GM23248 (cell line): ENCODE data around the gene ENOSF1. TPM values are rescaled to one million over a fixed set of nuclear protein-coding genes. Genes with fewer than 3 reads are reported as not detected.

Experiments used
- DNase-seq: peaks from one replicate; pipeline ENCODE4 v3.0.0-alpha.2; 2015
- H2AFZ ChIP-seq: fragments of 200-600 bp; sonication (generic); 2 replicates; pipeline ENCODE4 v1.6.1; 2016; ENCODE audit warnings: antibody characterized with exemption
- H3F3A ChIP-seq: fragments of 200-600 bp; sonication (generic); 2 replicates; pipeline ENCODE4 v1.6.1; 2016; ENCODE audit warnings: mild to moderate bottlenecking, antibody characterized with exemption, mixed run types; ENCODE audit not compliant: insufficient read depth
- H3K27ac ChIP-seq: fragments of 200-600 bp; sonication (generic); 2 replicates; pipeline ENCODE4 v1.5.1; 2016; ENCODE audit warnings: mild to moderate bottlenecking
- H3K27me3 ChIP-seq: fragments of 200-600 bp; sonication (generic); replicated peaks from 2 replicates; pipeline ENCODE4 v1.6.1; 2016; ENCODE audit warnings: mild to moderate bottlenecking; ENCODE audit not compliant: insufficient read depth
- H3K36me3 ChIP-seq: fragments of 200-600 bp; sonication (generic); 2 replicates; pipeline ENCODE4 v1.6.1; 2016; ENCODE audit warnings: low read depth, mild to moderate bottlenecking
- H3K4me1 ChIP-seq: fragments of 200-600 bp; sonication (generic); 2 replicates; pipeline ENCODE4 v1.6.1; 2016; ENCODE audit warnings: mild to moderate bottlenecking; ENCODE audit not compliant: insufficient read depth
- H3K4me2 ChIP-seq: fragments of 200-600 bp; sonication (generic); one replicate; pipeline ENCODE4 v1.6.1; 2016; ENCODE audit warnings: mild to moderate bottlenecking; ENCODE audit not compliant: unreplicated experiment
- H3K4me3 ChIP-seq: fragments of 200-600 bp; sonication (generic); 2 replicates; pipeline ENCODE4 v1.5.1; 2016; ENCODE audit warnings: mild to moderate bottlenecking
- H3K79me2 ChIP-seq: fragments of 200-600 bp; sonication (generic); 2 replicates; pipeline ENCODE4 v1.6.1; 2016; ENCODE audit warnings: mild to moderate bottlenecking; ENCODE audit not compliant: insufficient read depth
- H3K9ac ChIP-seq: fragments of 200-600 bp; sonication (generic); 2 replicates; pipeline ENCODE4 v1.6.1; 2016; ENCODE audit warnings: mild to moderate bottlenecking
- H3K9me2 ChIP-seq: fragments of 200-600 bp; sonication (generic); 2 replicates; pipeline ENCODE4 v1.6.1; 2016; ENCODE audit warnings: mixed run types, mild to moderate bottlenecking, moderate library complexity; ENCODE audit not compliant: insufficient read depth
- H3K9me3 ChIP-seq: fragments of 200-600 bp; sonication (generic); one replicate; pipeline ENCODE4 v1.6.1; 2017; ENCODE audit warnings: low read depth
- H4K20me1 ChIP-seq: fragments of 200-600 bp; sonication (generic); 2 replicates; pipeline ENCODE4 v1.6.0; 2016; ENCODE audit not compliant: insufficient read depth
- EZH2 ChIP-seq: fragments of 200-600 bp; sonication (generic); IDR thresholded peaks from 2 replicates; pipeline ENCODE4 v1.6.1; 2018; ENCODE audit warnings: antibody characterized with exemption, mild to moderate bottlenecking; ENCODE audit not compliant: insufficient read depth, poor library complexity, severe bottlenecking
- EZH2phosphoT487 ChIP-seq: fragments of 200-600 bp; sonication (generic); IDR thresholded peaks from 2 replicates; pipeline ENCODE4 v1.6.1; 2018; ENCODE audit warnings: antibody characterized with exemption, moderate library complexity, mild to moderate bottlenecking, low read depth; ENCODE audit not compliant: insufficient read depth
- WGBS, 2 experiments: methylation state at CpG; one replicate each; pipeline ENCODE4 v1.1.6; 2015 to 2017; ENCODE audit warnings: low lambda C conversion rate in 2 of 2, low coverage in 1 of 2; ENCODE audit errors: missing lambda C conversion rate in 2 of 2; 5-methylcytosine and 5-hydroxymethylcytosine counted together
- in situ Hi-C: fragments of 300-500 bp; cut with MboI; formaldehyde crosslinking; loops from 2 replicates; pipeline ENCODE4 v1.15.0; 2020
- polyA plus RNA-seq: library from polyadenylated mRNA; unstranded; fragments of >200 nt; fragmentation: Nextera tagmentation; extraction: Ambion mirVana; gene quantifications from 2 replicates; pipeline ENCODE4 v1.2.1, GENCODE V29; 2016
- total RNA-seq: library from RNA; depleted of rRNA; stranded (reverse); fragments of >200 nt; shearing (Covaris generic); gene quantifications from 2 replicates; pipeline ENCODE4 v1.2.3, GENCODE V29; 2014

The ENOSF1 gene
- total and polyA plus RNA-seq, 2 experiments from 2014 or later, result 17.5 to 20.0 TPM

DNA sequence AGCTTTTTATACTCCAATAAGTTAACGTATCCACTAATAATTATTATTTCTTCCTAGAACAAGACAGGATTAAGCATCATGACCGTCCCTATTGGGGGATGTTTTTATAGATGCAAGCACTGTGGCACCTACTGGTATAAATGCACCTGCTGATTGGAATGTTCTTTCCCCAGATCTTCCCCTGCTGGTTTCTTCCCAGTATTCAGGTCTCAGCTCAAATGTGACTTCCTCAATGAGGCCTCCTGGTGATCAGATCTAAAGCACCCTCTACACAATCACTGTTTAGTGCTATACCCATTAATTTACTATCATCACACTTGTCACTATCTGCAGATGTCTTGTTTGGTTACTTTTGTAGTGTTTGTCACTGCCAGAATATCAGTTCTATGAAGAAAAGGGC, 58.9 kb downstream of the ENOSF1 start:
- 95 to 98% methylated on average over 2 of the region's 2 CpGs for WGBS, 2 experiments

DNA sequence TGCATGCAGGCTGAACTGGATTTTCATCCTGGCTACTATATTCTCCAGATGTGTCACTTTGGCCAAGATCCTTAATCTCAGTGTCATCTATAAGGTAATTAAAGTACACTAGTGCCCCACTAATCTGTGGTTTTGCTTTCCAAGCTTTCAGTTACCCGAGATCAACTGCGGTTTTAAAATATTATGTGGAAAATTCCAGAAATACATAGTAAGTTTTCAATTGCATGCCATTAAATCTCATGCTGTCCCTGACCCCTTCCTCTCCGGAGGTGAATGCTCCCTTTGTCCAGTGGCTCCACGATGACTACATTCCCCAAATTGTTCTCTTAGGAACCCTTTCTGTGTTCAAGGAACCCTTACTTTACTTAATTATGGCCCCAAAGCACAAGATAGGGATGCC, 60.3 kb downstream of the ENOSF1 start:
- no peak for TF ChIP-seq EZH2
- no peak for TF ChIP-seq EZH2phosphoT487
- H3K27ac ChIP-seq, result no peak overlapping the region

More for the DNA sequence above, 58.9 kb downstream of the ENOSF1 start:
- no peak for DNase-seq
- Histone ChIP-seq H3K9me2 (no peaks in the 10 kb centered on the region), H3K79me2 (peaks cover 4% of the 10 kb centered on the region), H3K9me3 (no peaks in the 10 kb centered on the region), H3K4me2 (no peak overlapping the region), H3K27ac (no peak overlapping the region), H3K4me3 (no peak overlapping the region), H4K20me1 (no peaks in the 10 kb centered on the region), H3K4me1 (no peaks in the 10 kb centered on the region), H3K27me3 (no peaks in the 10 kb centered on the region), H3K36me3 (no peaks in the 10 kb centered on the region), H3F3A (no peaks in the 10 kb centered on the region), H3K9ac (no peak overlapping the region), H2AFZ (no peak overlapping the region)
- no peak for TF ChIP-seq EZH2phosphoT487
- TF ChIP-seq EZH2, result no peak
- in situ Hi-C loops, result no loop called here

DNA sequence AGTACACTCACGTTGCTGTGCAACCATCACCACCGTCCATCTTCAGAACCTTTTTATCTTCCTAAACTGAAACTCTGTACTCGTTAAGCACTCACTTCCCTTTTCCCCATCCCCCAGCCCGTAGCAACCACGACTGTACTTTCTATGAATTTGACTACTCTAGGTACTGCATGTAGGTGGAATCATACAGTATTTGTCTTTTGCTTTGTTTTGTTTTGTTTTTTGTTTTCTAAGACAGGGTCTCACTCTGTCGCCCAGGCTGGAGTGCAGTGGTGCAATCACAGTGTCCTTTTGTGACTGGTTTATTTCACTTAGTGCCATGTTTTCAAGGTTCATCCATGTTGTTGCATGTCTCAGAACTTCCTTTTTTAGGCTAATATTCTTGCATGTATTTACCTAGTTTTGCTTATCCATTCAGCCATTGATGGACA, 62.0 kb downstream of the ENOSF1 start:
- no peak overlapping the region for H3K4me2 ChIP-seq
- no peak overlapping the region for H3K27ac ChIP-seq
- no peaks in the 10 kb centered on the region for H3K79me2 ChIP-seq
- no peak for DNase-seq
- peak overlapping the region; percentile 51 for H2AFZ ChIP-seq
- no peaks in the 10 kb centered on the region for H3K36me3 ChIP-seq
- no peaks in the 10 kb centered on the region for H3K9me3 ChIP-seq
- H3K4me1 ChIP-seq, result no peaks in the 10 kb centered on the region
- no peaks in the 10 kb centered on the region for H3K27me3 ChIP-seq
- no peaks in the 10 kb centered on the region for H3K9me2 ChIP-seq
- in situ Hi-C loops, result no loop called here
- no peaks in the 10 kb centered on the region for H4K20me1 ChIP-seq
- H3F3A ChIP-seq, result no peaks in the 10 kb centered on the region
- H3K9ac ChIP-seq, result no peak overlapping the region
- 31 to 33% methylated on average over 6 of the region's 6 CpGs for WGBS, 2 experiments
- TF ChIP-seq EZH2phosphoT487 (no peak), EZH2 (no peak)
- H3K4me3 ChIP-seq, result no peak overlapping the region

More for the DNA sequence above, 60.3 kb downstream of the ENOSF1 start:
- 79 to 82% methylated on average over 4 of the region's 4 CpGs for WGBS, 2 experiments
- H4K20me1 ChIP-seq, result no peaks in the 10 kb centered on the region
- no peak overlapping the region for H2AFZ ChIP-seq
- H3K27me3 ChIP-seq, result no peaks in the 10 kb centered on the region
- no peaks in the 10 kb centered on the region for H3K36me3 ChIP-seq
- H3K9ac ChIP-seq, result no peak overlapping the region
- H3K4me1 ChIP-seq, result no peaks in the 10 kb centered on the region
- no peak overlapping the region for H3K4me2 ChIP-seq
- H3K9me3 ChIP-seq, result no peaks in the 10 kb centered on the region
- in situ Hi-C loops, result no loop called here
- no peak overlapping the region for H3K4me3 ChIP-seq
- H3K9me2 ChIP-seq, result no peaks in the 10 kb centered on the region
- peaks cover 4% of the 10 kb centered on the region; the same call in 1 of the 2 replicates for H3K79me2 ChIP-seq
- H3F3A ChIP-seq, result no peaks in the 10 kb centered on the region
- DNase-seq, result no peak

DNA sequence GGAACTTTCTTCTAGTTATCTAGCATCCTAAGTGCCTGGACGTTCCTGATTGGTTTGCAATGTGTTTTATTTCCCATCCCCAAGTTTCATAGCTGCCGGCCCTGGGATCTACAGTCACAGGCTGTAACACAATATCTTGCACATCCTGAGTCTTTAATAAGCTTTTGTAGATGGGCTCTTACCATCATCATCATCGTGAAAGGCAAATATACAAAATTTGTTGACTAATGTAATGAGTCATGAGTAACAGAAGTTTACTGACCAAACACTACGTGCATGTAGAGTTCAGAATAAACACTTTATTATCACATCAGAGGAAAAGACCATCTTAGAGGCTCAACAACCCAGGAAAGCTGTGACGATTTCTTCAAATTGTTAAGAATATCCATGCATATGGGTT, 63.1 kb downstream of the ENOSF1 start:
- no peak overlapping the region for H3K27ac ChIP-seq
- H3K9ac ChIP-seq, result no peak overlapping the region
- no peaks in the 10 kb centered on the region for H3K79me2 ChIP-seq
- H3K4me2 ChIP-seq, result no peak overlapping the region
- 73 to 83% methylated on average over 5 of the region's 5 CpGs for WGBS, 2 experiments
- TF ChIP-seq EZH2phosphoT487, result no peak
- TF ChIP-seq EZH2, result no peak
- H3K36me3 ChIP-seq, result no peaks in the 10 kb centered on the region
- no peaks in the 10 kb centered on the region for H3K9me2 ChIP-seq
- DNase-seq, result no peak
- no peaks in the 10 kb centered on the region for H3K4me1 ChIP-seq
- H2AFZ ChIP-seq, result no peak overlapping the region
- no peak overlapping the region for H3K4me3 ChIP-seq
- H3K9me3 ChIP-seq, result no peaks in the 10 kb centered on the region
- no peaks in the 10 kb centered on the region for H3K27me3 ChIP-seq
- in situ Hi-C loops, result no loop called here
- no peaks in the 10 kb centered on the region for H3F3A ChIP-seq
- H4K20me1 ChIP-seq, result no peaks in the 10 kb centered on the region

DNA sequence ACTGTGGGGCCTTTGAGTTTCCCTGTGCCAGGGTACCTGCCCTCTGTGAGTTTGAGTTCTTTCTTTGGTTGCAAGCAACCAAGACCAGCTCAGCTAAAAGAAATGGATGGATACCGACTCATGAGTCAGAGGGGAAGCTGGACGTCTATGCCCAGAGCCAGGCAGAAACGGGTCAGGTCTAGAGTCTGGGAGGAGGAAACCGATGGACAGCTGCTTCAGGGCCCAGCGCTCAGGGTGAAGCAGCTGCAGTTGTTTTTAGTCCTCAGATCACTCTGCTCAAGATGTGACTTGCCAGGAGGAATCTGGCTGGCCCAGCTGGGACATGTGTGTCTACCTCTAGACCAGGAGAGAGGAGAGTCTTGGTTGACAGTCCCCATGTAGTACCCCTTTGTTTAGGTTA, 65.1 kb downstream of the ENOSF1 start:
- Histone ChIP-seq H3K79me2 (no peaks in the 10 kb centered on the region), H4K20me1 (no peaks in the 10 kb centered on the region), H3K9me2 (no peaks in the 10 kb centered on the region), H3K36me3 (no peaks in the 10 kb centered on the region), H3K4me1 (no peaks in the 10 kb centered on the region), H3K27ac (no peak overlapping the region), H3K27me3 (no peaks in the 10 kb centered on the region), H3K9me3 (no peaks in the 10 kb centered on the region), H3F3A (no peaks in the 10 kb centered on the region), H3K9ac (no peak overlapping the region), H2AFZ (no peak overlapping the region), H3K4me2 (no peak overlapping the region), H3K4me3 (no peak overlapping the region)
- WGBS, 2 experiments, result 66 to 75% methylated on average over 5 of the region's 5 CpGs
- in situ Hi-C loops, result no loop called here
- DNase-seq, result no peak
- TF ChIP-seq EZH2 (no peak), EZH2phosphoT487 (no peak)
